ENCODE data around the gene TRIM63. TPM values are rescaled to one million over a fixed set of nuclear protein-coding genes. Genes with fewer than 3 reads are reported as not detected.

TRIM63 gene
- total and polyA plus RNA-seq, 2 of the 13 experiments (the other 11 are each of a cell fraction or from before 2014, with no cell fraction given), result not detected

DNA sequence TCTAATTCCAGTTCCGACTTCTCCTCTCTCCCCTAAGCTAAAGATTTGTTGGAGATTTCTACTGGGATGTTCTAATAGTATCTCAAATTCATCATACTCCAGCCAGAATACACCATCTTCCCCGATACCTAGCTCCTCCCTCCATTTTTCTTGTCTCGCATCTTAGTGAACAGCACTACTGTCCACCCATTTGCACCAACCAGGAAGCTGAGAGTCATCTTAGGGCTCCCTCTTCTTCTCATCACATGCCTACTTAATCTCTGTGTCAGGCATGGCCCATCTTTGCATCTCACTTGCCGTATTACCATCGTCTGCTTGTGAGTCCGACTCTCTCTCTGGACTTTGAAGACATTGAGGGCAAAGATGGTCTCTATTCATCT lies 3.5 kb upstream of the TRIM63 start:
- no TSS peak for BruUV-seq (replicated peaks)
- CTCF ChIA-PET (ENCODE audit: low intra/inter-chr PET ratio, low total read pairs), result no interaction called here

More for the DNA sequence above, 3.5 kb upstream of the TRIM63 start:
- TF ChIP-seq, protein P1, sequence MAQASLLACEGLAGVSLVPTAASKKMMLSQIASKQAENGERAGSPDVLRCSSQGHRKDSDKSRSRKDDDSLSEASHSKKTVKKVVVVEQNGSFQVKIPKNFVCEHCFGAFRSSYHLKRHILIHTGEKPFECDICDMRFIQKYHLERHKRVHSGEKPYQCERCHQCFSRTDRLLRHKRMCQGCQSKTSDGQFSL (CRISPR knock-in tag; IDR thresholded peaks at IDR 0.05), result no peak
- TF ChIP-seq ZNF496 (CRISPR knock-in tag; IDR thresholded peaks at IDR 0.05; ENCODE audit: insufficient replicate concordance) (no peak), CENPT (CRISPR knock-in tag; IDR thresholded peaks at IDR 0.05; ENCODE audit: low read depth) (no peak), SIX1 (CRISPR knock-in tag; IDR thresholded peaks at IDR 0.05; ENCODE audit: borderline replicate concordance) (no peak), ZNF766 (CRISPR knock-in tag; IDR thresholded peaks at IDR 0.05; ENCODE audit: borderline replicate concordance) (no peak), ZNF672 (CRISPR knock-in tag; IDR thresholded peaks at IDR 0.05) (no peak), ZNF589 (CRISPR knock-in tag; conservative IDR thresholded peaks at IDR 0.05) (no peak), KDM2A (CRISPR knock-in tag; IDR thresholded peaks at IDR 0.05; ENCODE audit: borderline replicate concordance, low read depth) (no peak), CBFB (CRISPR knock-in tag; IDR thresholded peaks at IDR 0.05) (no peak), ERF (CRISPR knock-in tag; IDR thresholded peaks at IDR 0.05) (no peak), FOSL2 (CRISPR knock-in tag; IDR thresholded peaks at IDR 0.05) (no peak), ZSCAN22 (CRISPR knock-in tag; IDR thresholded peaks at IDR 0.05) (no peak), RBFOX2 (IDR thresholded peaks at IDR 0.05; ENCODE audit: low read depth, low read length) (no peak), ZFP62 (CRISPR knock-in tag; IDR thresholded peaks at IDR 0.05) (no peak), FOXP1 (IDR thresholded peaks at IDR 0.05) (no peak), FOXP1 (CRISPR knock-in tag; IDR thresholded peaks at IDR 0.05) (no peak)
- TF ChIP-seq, protein P2, sequence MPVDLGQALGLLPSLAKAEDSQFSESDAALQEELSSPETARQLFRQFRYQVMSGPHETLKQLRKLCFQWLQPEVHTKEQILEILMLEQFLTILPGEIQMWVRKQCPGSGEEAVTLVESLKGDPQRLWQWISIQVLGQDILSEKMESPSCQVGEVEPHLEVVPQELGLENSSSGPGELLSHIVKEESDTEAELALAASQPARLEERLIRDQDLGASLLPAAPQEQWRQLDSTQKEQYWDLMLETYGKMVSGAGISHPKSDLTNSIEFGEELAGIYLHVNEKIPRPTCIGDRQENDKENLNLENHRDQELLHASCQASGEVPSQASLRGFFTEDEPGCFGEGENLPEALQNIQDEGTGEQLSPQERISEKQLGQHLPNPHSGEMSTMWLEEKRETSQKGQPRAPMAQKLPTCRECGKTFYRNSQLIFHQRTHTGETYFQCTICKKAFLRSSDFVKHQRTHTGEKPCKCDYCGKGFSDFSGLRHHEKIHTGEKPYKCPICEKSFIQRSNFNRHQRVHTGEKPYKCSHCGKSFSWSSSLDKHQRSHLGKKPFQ (CRISPR knock-in tag; IDR thresholded peaks at IDR 0.05; ENCODE audit: insufficient replicate concordance), result no peak
- no peak overlapping the region for H3K9ac ChIP-seq (ENCODE audit: insufficient read depth, low read depth, low read length)
- no peak overlapping the region for H3K4me3 ChIP-seq (replicated peaks in 1 of 3; ENCODE audit: insufficient read depth in 1 of 3, low read depth in 2 of 3, low read length in 3 of 3)
- no peak for ATAC-seq
- peaks cover 13% of the 10 kb centered on the region; the same call in 1 of the 2 replicates for H3K4me1 ChIP-seq (ENCODE audit: insufficient read depth, low read length)
- no peak overlapping the region for H3K4me2 ChIP-seq (ENCODE audit: low read depth, low read length)
- no peaks in the 10 kb centered on the region for H3K79me2 ChIP-seq (ENCODE audit: insufficient read depth, low read length)
- H2AFZ ChIP-seq (ENCODE audit: low read length), result no peak overlapping the region
- WGBS (ENCODE audit: low lambda C conversion rate), result 43% methylated on average over 6 of the region's 6 CpGs
- no peak for FAIRE-seq
- intact Hi-C loops (cut with micrococcal nuclease; ENCODE audit: unreplicated experiment), result no loop called here
- POLR2A ChIA-PET, result no interaction called here
- peaks cover 5 to 43% of the 10 kb centered on the region in 2 experiments; a peak in 4 of 5 replicates for H3K27me3 ChIP-seq (ENCODE audit: control insufficient read depth in 1 of 2, insufficient read depth in 2 of 2, low read length in 2 of 2)
- no peaks in the 10 kb centered on the region for H3K9me3 ChIP-seq (ENCODE audit: low read length)
- no peaks in the 10 kb centered on the region for H3K36me3 ChIP-seq (replicated peaks in 1 of 2; ENCODE audit: control insufficient read depth in 1 of 2, insufficient read depth in 2 of 2, low read length in 2 of 2)
- in situ Hi-C loops (cut with HindIII; ENCODE audit: extremely low pct_ligation_motif_present, low pct_unique_long_range_greater_than_20kb), result no loop called here
- no peaks in the 10 kb centered on the region for H4K20me1 ChIP-seq (ENCODE audit: insufficient read depth, low read length)
- H3K27ac ChIP-seq (ENCODE audit: extremely low read length, insufficient read depth, low read length), result no peak overlapping the region
- DNase-seq (ENCODE audit: low spot score), result no peak
